Endothelial cell of umbilical vein (primary cell): Measurements from ENCODE around the gene NMNAT1. TPM values are rescaled to one million over a fixed set of nuclear protein-coding genes. Genes with fewer than 3 reads are reported as not detected.

Source experiments
- BruUV-seq: library from RNA; stranded (reverse); fragments of 400-500 nt; replicated peaks from 2 replicates; lab custom pipeline; 2021; lab: Mats Ljungman, UMichigan
- CTCF ChIA-PET: fragments of 300-600, 350-600 bp; sonication (Branson Sonifier 250); formaldehyde crosslinking; loops from one replicate; lab custom pipeline; 2021; ENCODE audit warnings: antibody characterized with exemption, inconsistent platforms; lab: Charles Lee
- POLR2A ChIA-PET: fragments of 300-600, 350-600 bp; sonication (Branson Sonifier 250); formaldehyde crosslinking; loops from one replicate; lab custom pipeline; 2021; ENCODE audit warnings: antibody characterized with exemption, inconsistent platforms; lab: Charles Lee
- DNase-seq: peaks from one replicate; pipeline ENCODE4 v3.0.0-alpha.2; 2011; ENCODE audit warnings: low read depth, low spot score
- FAIRE-seq: peaks from 2 replicates; lab custom pipeline; 2011; peaks lifted over from hg19 to GRCh38; lab: Jason Lieb, UNC
- H2AFZ ChIP-seq: 2 replicates; pipeline ENCODE4 v1.6.0; 2012; ENCODE audit warnings: low read depth, low read length, control low read depth, inconsistent platforms
- H3K27ac ChIP-seq: 2 replicates; pipeline ENCODE4 v1.5.1; 2011; ENCODE audit warnings: low read depth, mild to moderate bottlenecking, control low read depth, low read length, moderate library complexity; ENCODE audit not compliant: insufficient read depth
- H3K27me3 ChIP-seq, 2 experiments: 2 replicates each; pipeline versions ENCODE4 v1.6.0 to v1.6.1; 2011; ENCODE audit warnings: low read length in 2 of 2, mixed read lengths in 1 of 2; ENCODE audit not compliant: control insufficient read depth in 2 of 2, insufficient read depth in 2 of 2
- H3K36me3 ChIP-seq, 2 experiments: 2 replicates in 1 of 2; 3 replicates in 1 of 2; pipeline ENCODE4 v1.5.1; 2011; ENCODE audit warnings: low read length in 2 of 2, mild to moderate bottlenecking in 1 of 2, moderate library complexity in 1 of 2; ENCODE audit not compliant: control insufficient read depth in 2 of 2, insufficient read depth in 2 of 2; ENCODE audit errors: extremely low read depth in 1 of 2
- H3K4me1 ChIP-seq: 3 replicates; pipeline ENCODE4 v1.5.1; 2011; ENCODE audit warnings: mild to moderate bottlenecking, low read length; ENCODE audit not compliant: control insufficient read depth, insufficient read depth; ENCODE audit errors: extremely low read depth
- H3K4me2 ChIP-seq: 2 replicates; pipeline ENCODE4 v1.6.1; 2011; ENCODE audit warnings: low read length, control low read depth, mixed read lengths; ENCODE audit not compliant: insufficient read depth
- H3K4me3 ChIP-seq, 3 experiments: fragments of 200-600 bp in 1 of 3; sonication (generic), shearing (Covaris generic) in 1 of 3; replicated peaks in 1 of 3; 2 replicates each; pipeline ENCODE4 v1.5.1; 2011 to 2016; ENCODE audit warnings: control low read depth in 3 of 3, low read length in 3 of 3, mild to moderate bottlenecking in 2 of 3, inconsistent platforms in 1 of 3, low read depth in 1 of 3, moderate library complexity in 1 of 3; ENCODE audit not compliant: insufficient read depth in 1 of 3
- H3K79me2 ChIP-seq: 2 replicates; pipeline ENCODE4 v1.6.0; 2012; ENCODE audit warnings: low read length, inconsistent platforms; ENCODE audit not compliant: control insufficient read depth, insufficient read depth
- H3K9ac ChIP-seq: replicated peaks from 2 replicates; pipeline ENCODE3; 2011; ENCODE audit warnings: low read length, control low read depth; ENCODE audit not compliant: insufficient read depth; ENCODE audit errors: extremely low read depth
- H3K9me1 ChIP-seq: replicated peaks from 3 replicates; pipeline ENCODE4 v1.6.0; 2011; ENCODE audit warnings: mild to moderate bottlenecking, low read length; ENCODE audit not compliant: control insufficient read depth, insufficient read depth; ENCODE audit errors: extremely low read depth
- H3K9me3 ChIP-seq: replicated peaks from 2 replicates; pipeline ENCODE4 v1.5.1; 2012; ENCODE audit warnings: low read length, inconsistent platforms; ENCODE audit not compliant: control insufficient read depth, insufficient read depth
- H4K20me1 ChIP-seq: replicated peaks from 2 replicates; pipeline ENCODE3; 2011; ENCODE audit warnings: mild to moderate bottlenecking, low read length; ENCODE audit not compliant: control insufficient read depth, insufficient read depth; ENCODE audit errors: extremely low read depth
- EZH2 ChIP-seq: IDR thresholded peaks from 2 replicates; pipeline ENCODE4 v1.6.1; 2012; ENCODE audit warnings: borderline replicate concordance, low read depth, mild to moderate bottlenecking, moderate library complexity, low read length, inconsistent platforms; ENCODE audit not compliant: severe bottlenecking
- FOS ChIP-seq: IDR thresholded peaks from 2 replicates; pipeline ENCODE4 v1.6.1; 2011; ENCODE audit warnings: mild to moderate bottlenecking, low read length, moderate library complexity, borderline replicate concordance; ENCODE audit not compliant: insufficient read depth
- GATA2 ChIP-seq: IDR thresholded peaks from 2 replicates; pipeline ENCODE4 v1.7.0; 2011; ENCODE audit warnings: low read depth, mild to moderate bottlenecking, moderate library complexity, mixed read lengths, low read length; ENCODE audit not compliant: insufficient read length, insufficient read depth
- JUN ChIP-seq: IDR thresholded peaks from 2 replicates; pipeline ENCODE4 v1.6.1; 2011; ENCODE audit warnings: borderline replicate concordance, low read depth; ENCODE audit not compliant: insufficient read length, insufficient read depth
- POLR2A ChIP-seq: IDR thresholded peaks from 2 replicates; pipeline ENCODE4 v1.6.1; 2012; ENCODE audit warnings: low read depth, mild to moderate bottlenecking, control low read depth, low read length
- POLR2AphosphoS5 ChIP-seq: IDR thresholded peaks from 2 replicates; pipeline ENCODE4 v1.6.1; 2012; ENCODE audit warnings: low read depth, mild to moderate bottlenecking, control low read depth, low read length, moderate library complexity; ENCODE audit not compliant: insufficient read depth
- dilution Hi-C: fragments of 300-500 bp; cut with MboI; formaldehyde crosslinking; loops from one replicate; pipeline ENCODE4 v1.15.0; 2019; ENCODE audit warnings: low sequenced_read_pairs; ENCODE audit not compliant: extremely low pct_ligation_motif_present
- intact Hi-C: fragments of 100-400 bp; cut with micrococcal nuclease; formaldehyde crosslinking; loops from one replicate; pipeline ENCODE4 v1.10.0; 2022
- polyA plus RNA-seq, 4 experiments: library from polyadenylated mRNA; depleted of rRNA in 3 of 4; stranded (reverse) in 3 of 4; unstranded in 1 of 4; fragments of >200 nt; gene quantifications; 2 replicates each; pipeline versions ENCODE4 v1.2.1 to v1.2.3, GENCODE V29; 2011 to 2012; ENCODE audit warnings: missing spikeins in 1 of 4
- total RNA-seq: library from RNA; stranded (reverse); gene quantifications from 2 replicates; pipeline ENCODE4 v1.2.3, GENCODE V29; 2021
- TF ChIP-seq, protein P1 (sequence below), 2 donors: IDR thresholded peaks; 1 replicate in 1 of 2; 2 replicates in 1 of 2; pipeline ENCODE4 v1.5.1; 2011; ENCODE audit warnings: low read length in 2 of 2, mild to moderate bottlenecking in 2 of 2, moderate library complexity in 2 of 2, control low read depth in 1 of 2, inconsistent platforms in 1 of 2, low read depth in 1 of 2; ENCODE audit not compliant: insufficient read depth in 1 of 2; ENCODE audit errors: extremely low read depth in 1 of 2

NMNAT1 gene
- total and polyA plus RNA-seq, 2 donors (not counting 3 experiments of a cell fraction or from before 2014, with no cell fraction given): 4.8 to 9.8 TPM

DNA sequence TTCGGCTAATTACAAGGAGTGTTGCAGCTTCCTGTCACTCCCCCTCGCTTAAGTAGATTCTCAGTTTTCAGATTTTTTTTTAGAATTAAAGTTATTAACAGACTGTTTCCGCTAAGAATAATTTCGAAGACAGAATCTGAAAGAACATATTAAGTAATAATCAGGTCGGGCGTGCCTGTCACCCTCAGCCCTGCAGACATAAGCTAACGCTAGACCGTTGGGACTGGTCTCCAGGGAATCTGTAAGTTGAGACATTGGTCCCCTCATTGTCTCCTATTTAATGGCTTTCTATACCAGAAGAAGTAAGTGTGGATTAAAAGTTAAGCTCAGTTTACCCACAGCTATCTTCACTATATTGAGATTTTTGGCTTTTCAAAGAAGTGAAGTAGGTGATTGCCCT lies 14.5 kb downstream of the NMNAT1 start:
- Histone ChIP-seq H3K9me1 (no peaks in the 10 kb centered on the region), H3K36me3 (no peaks in the 10 kb centered on the region), H4K20me1 (no peaks in the 10 kb centered on the region), H3K79me2 (no peaks in the 10 kb centered on the region), H2AFZ (no peak overlapping the region), H3K4me2 (no peak overlapping the region), H3K9me3 (no peaks in the 10 kb centered on the region), H3K9ac (no peak overlapping the region), H3K4me1 (no peaks in the 10 kb centered on the region), H3K27ac (no peak overlapping the region), H3K27me3 (no peaks in the 10 kb centered on the region), H3K4me3 (no peak overlapping the region)
- POLR2A ChIA-PET: interaction anchor here (1.2 kb wide), 1 partner anchor 20 kb away, joined by 3 read pairs; no protein-coding TSS in a partner anchor
- BruUV-seq: no TSS peak
- intact Hi-C loops: no loop called here
- dilution Hi-C loops: no loop called here
- CTCF ChIA-PET: interaction anchor here (1.1 kb wide), 1 partner anchor 195 kb away, joined by 4 read pairs; no protein-coding TSS in a partner anchor
- TF ChIP-seq, protein P1, sequence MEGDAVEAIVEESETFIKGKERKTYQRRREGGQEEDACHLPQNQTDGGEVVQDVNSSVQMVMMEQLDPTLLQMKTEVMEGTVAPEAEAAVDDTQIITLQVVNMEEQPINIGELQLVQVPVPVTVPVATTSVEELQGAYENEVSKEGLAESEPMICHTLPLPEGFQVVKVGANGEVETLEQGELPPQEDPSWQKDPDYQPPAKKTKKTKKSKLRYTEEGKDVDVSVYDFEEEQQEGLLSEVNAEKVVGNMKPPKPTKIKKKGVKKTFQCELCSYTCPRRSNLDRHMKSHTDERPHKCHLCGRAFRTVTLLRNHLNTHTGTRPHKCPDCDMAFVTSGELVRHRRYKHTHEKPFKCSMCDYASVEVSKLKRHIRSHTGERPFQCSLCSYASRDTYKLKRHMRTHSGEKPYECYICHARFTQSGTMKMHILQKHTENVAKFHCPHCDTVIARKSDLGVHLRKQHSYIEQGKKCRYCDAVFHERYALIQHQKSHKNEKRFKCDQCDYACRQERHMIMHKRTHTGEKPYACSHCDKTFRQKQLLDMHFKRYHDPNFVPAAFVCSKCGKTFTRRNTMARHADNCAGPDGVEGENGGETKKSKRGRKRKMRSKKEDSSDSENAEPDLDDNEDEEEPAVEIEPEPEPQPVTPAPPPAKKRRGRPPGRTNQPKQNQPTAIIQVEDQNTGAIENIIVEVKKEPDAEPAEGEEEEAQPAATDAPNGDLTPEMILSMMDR (IDR thresholded peaks at IDR 0.05; ENCODE audit: extremely low read depth in 1 of 2, insufficient read depth in 1 of 2, low read depth in 1 of 2, low read length in 2 of 2): no peak
- TF ChIP-seq POLR2AphosphoS5 (no peak), GATA2 (no peak), FOS (no peak), JUN (no peak), EZH2 (no peak), POLR2A (no peak)
- DNase-seq: no peak
- FAIRE-seq: no peak
